ENCODE data around the gene ZNF17.
"Not testable (repeated sequence)": the region's sequence is repeated elsewhere in the genome, so short reads cannot be mapped to it uniquely, and the experiment has no call there.

The ZNF17 gene

GRCh38 chr19:57410877-57411671 lies at the start of gene ZNF17:
Gene ZNF17 (plus strand): TSS chr19:57411161. CDS start chr19:57413616, 2,455 bp downstream.
- peak; percentile 63 for DNase-seq

- DNase-seq, result no peak
Observed at GRCh38 chr19:57362419-57362818, 48.5 kb upstream of the ZNF17 start.

GRCh38 chr19:57362997-57363687 lies 47.8 kb upstream of the ZNF17 start, which contains the start of the genes TRAPPC2B and ZNF547:
Gene TRAPPC2B (plus strand): TSS chr19:57363551. CDS start chr19:57364834, 1,283 bp downstream.
Gene ZNF547 (plus strand): TSS chr19:57363551. CDS start chr19:57368556, 5,005 bp downstream.
- DNase-seq, result peak; percentile 83

GRCh38 chr19:57363688-57364181 lies 47.2 kb upstream of the ZNF17 start:
- DNase-seq, result no peak

- DNase-seq, result no peak
Observed at GRCh38 chr19:57366776-57367175, 44.2 kb upstream of the ZNF17 start.

GRCh38 chr19:57374179-57374578 lies 36.8 kb upstream of the ZNF17 start:
- no peak for DNase-seq

GRCh38 chr19:57374647-57375046 lies 36.3 kb upstream of the ZNF17 start:
- DNase-seq, result not testable (repeated sequence)

GRCh38 chr19:57376151-57376550 lies 34.8 kb upstream of the ZNF17 start:
- DNase-seq, result no peak

GRCh38 chr19:57377498-57378146 lies 33.3 kb upstream of the ZNF17 start:
- no peak for DNase-seq

- no peak for DNase-seq
Observed at GRCh38 chr19:57380923-57381322, 30.0 kb upstream of the ZNF17 start.

- DNase-seq, result no peak
Observed at GRCh38 chr19:57382806-57383488, 28.0 kb upstream of the ZNF17 start.

GRCh38 chr19:57389194-57389729 lies 21.7 kb upstream of the ZNF17 start:
- DNase-seq, result no peak

GRCh38 chr19:57389730-57390598 lies 21.0 kb upstream of the ZNF17 start, which contains the start of gene ZNF548:
Gene ZNF548 (plus strand): TSS chr19:57389854. CDS start chr19:57390100, 246 bp downstream.
- DNase-seq, result peak; percentile 91

GRCh38 chr19:57395710-57396109 lies 15.3 kb upstream of the ZNF17 start:
- DNase-seq, result no peak

GRCh38 chr19:57398868-57399267 lies 12.1 kb upstream of the ZNF17 start:
- no peak for DNase-seq

GRCh38 chr19:57403737-57404563 lies 7.0 kb upstream of the ZNF17 start:
- no peak for DNase-seq

- no peak for DNase-seq
Observed at GRCh38 chr19:57406516-57407123, 4.3 kb upstream of the ZNF17 start.

GRCh38 chr19:57419439-57419838 lies 8.5 kb downstream of the ZNF17 start:
- no peak for DNase-seq

- no peak for DNase-seq
Observed at GRCh38 chr19:57421037-57421436, 10.1 kb downstream of the ZNF17 start.
